CD4-positive, alpha-beta T cell treated with Interleukin-6 at 100 ng/mL for 8 hours (primary cell): ENCODE data around the gene MED23.

Experiments used
- DNase-seq: peaks from one replicate; pipeline ENCODE4 v3.0.0-alpha.2; 2020; ENCODE audit warnings: mixed read lengths, low spot score

The MED23 gene

DNA sequence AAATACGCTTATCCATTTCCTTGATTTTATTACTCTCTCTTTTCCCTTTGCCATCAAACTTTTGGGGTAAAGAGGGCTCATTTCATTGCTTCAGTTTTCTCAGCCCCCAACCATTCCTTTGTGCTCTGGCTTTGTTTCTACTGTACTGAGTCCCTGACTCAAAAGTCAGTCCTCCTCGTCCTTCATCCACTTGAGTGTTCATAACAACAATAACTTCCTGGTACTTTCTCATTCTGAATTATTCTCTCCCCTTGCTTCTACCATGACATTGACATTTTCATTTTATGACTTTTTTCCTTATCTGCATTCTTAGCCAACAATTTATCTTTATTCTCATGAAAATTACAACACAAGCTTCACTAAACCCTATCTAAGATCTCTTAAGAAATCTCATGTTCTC is 10.0 kb upstream of the MED23 start:
- DNase-seq = no peak

DNA sequence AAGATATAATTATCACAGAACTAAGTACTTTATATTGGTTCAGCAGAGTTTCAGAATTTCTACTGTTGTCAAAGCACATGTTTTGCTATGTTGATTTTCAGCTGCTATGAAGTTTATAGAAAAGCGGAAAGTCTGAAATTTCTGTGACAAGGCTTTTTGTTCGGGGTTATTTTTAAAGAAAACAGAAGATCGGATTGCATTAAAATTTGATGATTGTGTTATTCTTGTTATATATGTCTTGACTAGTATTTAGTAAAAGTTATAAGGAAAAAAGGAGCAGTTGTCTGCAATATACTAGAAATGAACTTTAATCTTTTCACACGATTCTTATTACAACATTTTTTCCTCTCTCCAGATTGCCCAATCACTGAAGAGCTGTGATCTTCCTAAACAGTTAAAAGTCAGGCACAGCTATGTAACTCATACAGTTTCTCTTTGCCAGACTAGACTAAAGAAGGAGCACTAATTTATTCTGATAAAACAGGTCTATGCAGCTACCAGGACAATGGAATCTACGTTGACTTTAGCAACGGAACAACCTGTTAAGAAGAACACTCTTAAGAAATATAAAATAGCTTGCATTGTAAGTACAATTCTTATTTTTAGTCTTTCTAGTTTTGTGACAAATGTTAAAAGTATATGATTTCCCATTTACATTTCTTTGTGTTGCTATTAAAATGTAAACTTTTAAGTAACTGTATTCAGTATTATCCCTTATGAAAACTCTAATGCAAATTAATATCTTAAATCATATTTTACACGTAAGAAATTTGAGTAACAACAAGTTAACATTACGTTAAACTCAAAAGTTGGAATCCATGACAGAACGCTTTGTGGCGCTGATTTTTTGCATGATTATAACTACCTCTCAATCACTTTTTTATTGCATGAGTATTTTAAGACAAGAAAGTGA is 9.1 kb upstream of the MED23 start, which contains the start of gene ENPP3:
ENPP3 (plus strand) TSS at position 423 of the 913 bp plus-strand sequence; CDS start at position 506, 83 bp downstream.
- no peak for DNase-seq

DNA sequence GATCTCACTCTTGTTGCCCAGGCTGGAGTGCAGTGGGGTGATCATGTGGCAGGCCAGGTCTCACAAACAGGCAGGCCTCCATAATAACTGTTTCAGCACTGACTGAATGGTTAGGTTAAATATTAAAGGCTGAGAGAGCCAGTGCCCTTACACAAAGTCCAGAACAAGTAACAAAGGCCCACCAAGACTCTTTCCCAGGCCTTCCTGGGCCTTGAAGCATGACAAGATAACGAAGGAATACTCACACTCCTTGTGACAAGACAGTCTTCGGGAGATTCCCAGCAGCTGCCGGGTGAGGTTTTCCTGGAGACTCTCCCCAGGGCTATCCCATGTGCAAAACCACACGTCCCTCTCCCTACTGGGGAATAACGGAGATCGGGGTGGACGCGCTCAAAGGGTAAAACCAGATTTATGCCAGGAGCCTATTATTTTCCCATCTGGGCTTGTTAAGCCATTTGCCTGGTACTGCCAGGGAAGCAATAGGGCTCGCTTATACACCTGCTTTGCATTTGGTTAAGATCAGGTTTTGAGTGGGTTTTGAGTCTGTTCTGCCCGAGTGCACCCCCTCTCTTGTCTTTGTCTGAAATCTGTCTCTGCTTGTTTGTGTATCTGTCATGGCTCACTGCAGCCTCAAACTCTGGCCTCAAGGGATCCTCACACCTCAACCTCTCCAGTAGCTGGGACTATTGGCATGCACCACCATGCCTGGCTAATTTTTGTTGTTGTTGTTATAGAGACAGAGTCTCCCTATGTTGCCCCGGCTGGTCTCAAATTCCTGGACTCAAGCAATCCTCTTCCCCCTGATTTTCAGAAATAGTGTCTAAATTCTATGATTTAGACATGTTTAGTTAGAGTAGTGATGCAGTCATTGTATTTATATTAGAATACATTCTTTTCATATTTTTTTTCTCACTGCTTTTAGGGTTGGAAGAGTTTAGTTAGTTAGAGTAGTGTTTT is 7.6 kb upstream of the MED23 start:
- DNase-seq = no peak

DNA sequence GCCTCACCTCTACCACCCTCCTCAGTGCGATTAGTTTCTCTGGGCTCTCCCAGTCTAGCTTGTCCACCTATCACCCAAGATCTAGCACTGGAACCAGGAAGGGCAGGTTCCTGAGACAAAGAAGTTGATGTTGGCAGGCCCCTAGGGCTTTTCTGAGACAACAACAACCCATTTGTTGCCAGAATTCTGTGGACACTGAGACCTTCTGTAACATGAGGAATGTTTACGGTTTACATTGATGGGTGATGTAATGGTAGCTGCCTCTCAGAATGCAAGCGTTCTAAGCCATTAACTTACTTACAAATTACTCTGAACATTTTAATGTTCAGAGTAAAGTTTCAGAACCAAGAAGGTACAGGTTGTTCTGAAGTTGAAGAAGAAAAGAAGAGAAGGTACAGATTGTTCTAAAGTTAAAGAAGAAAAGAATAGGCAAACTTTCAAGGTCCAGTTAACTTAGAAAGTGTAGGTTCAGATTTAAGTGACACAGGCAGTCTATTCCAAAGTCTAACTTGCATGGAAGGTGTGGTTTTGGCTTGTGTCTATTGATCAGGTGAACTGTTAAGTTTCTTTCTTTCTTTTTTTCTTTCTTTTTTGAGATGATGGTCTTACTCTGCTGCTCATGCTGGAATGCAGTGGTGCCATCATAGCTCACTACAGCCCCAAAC is 3.7 kb upstream of the MED23 start:
- no peak for DNase-seq

DNA sequence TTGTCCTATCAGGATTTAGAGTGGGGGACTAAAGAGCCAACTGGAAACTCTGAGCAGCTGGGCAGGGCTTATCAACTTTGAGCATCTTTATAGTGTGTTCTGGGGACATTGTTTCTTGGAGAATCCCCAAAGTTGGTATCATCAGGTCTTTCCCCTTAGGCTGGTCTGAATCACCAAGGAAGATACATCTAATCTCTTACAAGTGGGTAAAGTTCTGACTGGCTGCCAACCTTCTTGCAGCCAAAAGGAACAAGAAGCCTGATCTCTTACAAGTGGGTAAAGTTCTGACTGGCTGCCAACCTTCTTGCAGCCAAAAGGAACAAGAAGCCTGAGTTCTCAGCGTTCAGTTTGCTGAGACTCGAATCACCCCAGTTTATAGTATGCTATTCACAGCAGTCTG is 1.6 kb upstream of the MED23 start:
- no peak for DNase-seq

DNA sequence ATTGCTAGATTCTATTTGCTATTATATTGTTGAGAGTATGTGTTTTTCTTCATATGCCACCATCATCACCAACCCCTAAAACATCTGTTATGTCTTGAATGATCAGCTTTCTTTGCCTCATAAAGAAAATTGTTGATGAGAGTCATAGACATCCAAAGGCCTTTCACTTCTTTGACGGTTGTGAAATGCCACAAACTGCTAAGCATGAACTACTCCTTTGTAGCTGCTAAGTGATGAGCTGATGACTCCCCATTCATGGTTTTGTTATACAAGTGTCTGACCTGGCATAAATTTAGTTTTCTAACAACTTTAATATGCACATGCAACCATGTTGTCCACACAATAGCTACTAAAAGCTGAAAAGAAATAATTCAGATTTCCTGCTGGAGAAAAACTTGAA is 684 bp upstream of the MED23 start:
- DNase-seq = no peak

DNA sequence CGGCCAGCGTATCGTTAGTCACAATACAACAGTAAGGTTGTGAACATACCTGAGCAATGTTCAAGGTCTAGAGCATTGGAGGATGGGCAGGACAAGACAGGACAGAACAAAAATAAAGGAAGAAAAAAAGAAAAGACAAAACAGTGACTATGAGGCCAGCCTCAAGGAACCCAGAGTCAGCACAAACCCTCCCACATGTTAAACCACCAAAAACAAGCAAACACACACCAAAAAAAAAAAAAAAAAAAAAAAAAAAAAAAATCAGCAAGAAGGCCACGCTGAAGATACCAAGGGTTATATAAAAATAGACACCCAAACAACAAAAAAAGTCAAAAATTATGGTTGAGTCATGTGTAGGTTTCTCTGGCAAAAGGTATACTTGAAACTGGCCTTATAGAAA is 12.8 kb downstream of the MED23 start:
- no peak for DNase-seq

DNA sequence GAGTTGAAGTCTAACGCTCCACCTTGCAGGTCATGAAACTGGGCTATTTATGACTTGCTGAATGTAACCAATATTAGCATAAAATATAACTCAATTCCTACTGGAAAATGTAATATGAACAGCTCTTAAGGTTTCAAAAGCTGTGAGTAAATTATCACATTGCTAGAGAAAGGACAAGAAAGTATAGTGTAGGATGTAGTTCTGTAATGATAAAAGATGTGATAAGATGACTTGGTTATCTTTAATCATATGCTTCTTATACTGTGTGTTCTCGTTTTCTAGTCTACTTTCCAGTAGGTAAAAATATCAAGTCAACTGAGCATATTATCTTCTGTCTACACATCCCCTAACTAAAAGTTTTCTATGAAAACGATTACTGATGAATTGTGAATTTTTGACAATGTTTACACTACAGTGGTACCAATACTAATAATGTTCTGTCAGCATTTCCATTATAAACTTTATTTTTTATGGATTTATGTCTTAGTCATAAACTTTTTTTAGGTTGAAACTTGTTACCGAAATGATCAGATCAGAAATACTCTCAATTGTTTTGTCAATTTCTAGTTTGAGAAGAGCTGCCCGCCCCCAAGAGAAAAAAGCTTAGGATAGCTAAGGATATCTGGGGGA is 14.6 kb downstream of the MED23 start:
- no peak for DNase-seq

DNA sequence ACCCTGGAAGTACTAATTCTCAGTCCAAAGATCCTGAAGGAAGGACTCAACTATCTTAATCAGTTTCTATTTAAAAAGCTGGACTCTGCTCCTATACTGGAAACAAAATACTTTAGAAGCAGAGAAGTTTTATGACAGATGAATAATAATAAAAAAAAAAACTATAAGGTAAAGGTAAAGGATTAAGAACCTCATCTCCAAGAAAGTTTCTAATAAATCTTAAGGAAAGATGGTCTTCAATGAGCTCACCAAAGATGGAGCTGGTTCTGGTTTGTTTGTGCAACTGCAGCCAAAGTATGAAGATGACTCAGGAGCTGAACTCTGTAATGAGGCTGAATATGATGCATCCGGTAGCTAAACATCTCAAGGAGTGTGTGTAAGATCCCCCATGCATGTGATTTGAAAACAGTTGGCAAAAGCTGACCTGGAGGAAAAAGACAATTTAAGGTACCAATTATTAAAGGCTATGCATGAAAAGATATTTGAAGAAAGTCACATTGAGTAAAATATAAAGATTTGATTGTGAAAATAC is 25.2 kb downstream of the MED23 start:
- DNase-seq = no peak

DNA sequence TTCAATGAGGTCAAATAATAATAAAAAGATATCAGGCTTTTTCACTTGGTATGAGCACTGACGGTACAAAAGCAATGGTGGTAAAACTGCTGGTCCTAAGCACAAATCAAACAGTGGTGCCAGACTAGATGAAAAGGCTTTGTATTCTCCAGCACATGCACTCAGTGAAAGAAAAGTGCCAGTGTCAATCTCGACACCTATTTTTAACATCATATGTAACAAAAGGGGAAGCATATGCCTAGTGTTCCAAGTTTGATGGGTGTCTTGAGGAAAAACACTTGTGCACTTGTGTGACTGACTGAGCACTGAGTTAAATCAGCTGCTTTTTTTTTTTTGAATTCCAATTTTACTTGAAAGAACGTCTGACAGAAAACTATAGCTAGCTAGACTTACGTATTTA is 27.3 kb downstream of the MED23 start:
- no peak for DNase-seq

DNA sequence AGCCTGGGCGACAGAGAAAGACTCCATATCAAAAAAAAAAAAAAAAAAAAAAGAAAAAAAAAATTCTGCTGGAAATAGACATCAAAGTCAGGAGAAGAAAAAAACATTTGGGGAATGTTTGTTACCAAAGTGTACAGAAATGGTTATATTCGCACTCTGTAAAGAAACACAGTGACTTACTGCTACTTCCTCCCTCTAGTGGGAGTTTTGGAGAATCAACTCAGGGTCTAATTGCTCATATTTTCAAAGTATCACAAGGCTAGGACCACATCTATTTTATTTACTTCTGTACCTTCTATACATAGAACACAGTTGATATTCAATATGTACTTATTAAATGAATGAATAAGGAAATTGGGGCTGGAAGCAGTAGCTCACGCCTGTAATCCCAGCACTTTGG is 30.6 kb downstream of the MED23 start:
- DNase-seq = no peak

DNA sequence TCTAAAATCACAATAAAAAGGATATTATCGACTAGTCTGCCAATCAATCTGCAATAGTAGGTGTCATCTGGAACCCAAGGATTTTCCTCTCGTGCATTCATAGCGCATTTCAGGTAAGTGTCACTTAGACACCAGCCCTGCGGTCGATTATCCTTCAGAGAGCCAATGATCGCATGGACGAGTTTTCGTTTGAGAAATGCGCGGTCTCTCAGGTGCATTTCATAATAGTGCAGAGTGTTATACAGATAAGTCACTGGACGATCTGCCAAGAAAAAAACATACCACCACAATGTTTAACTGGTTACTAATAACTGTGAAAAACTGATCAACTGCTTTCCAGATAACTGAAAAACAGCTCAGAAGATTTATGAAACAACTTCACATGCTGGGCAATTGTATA is 34.0 kb downstream of the MED23 start:
- no peak for DNase-seq

DNA sequence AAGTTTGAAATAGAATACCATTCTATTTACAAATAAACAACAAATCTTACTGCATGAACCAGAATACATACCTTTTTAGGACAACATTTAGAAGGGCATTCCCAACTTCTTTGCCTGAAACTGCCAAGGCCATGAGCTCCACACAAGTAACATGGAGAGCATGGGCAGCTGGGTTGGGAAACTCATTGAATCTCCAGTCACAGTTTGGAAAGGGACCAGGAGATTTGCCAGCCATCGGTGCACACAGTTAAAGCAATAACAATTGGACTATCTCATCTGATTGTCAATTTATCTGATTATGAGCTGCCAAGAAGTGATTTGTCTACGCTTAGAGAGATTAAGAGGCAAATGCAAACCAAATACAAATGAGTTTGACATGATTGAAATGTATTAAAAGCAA is 35.1 kb downstream of the MED23 start:
- DNase-seq = no peak

DNA sequence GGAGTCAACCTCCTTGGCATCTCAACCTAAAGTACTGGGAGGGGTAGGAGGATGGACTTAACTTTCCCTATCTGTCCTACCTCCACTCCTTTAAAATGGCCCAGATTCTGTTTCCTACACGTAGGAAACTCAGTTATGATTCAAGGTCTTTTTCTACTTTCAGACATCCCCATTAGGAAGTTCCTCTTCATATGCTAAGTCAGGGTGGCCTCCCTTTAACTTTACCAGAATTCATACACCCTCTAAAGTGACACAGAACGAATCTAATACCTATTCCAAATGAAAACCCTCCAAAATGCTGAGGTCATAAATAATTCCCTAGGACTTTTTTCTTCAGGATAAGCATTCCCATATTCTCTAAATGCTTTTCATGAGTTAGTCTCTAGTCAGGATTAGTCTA is 39.4 kb downstream of the MED23 start:
- DNase-seq = no peak

DNA sequence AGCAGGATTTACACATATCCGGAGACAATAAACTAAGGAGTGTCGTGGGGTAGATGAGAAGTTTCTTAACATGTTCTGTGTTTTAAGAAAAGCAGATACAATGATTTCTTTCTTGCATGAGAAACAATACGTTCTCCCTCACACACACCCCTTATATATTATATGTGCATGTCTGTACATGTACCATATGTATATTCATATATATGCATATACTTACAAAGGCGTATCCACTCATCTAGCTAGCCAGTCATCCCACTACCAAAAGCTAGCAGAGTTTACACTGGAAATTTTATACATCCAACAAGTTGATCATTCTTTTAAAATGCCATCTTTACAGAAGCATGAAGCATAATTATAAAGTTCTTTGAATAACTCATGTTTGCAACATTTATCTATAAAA is 40.1 kb downstream of the MED23 start:
- no peak for DNase-seq

DNA sequence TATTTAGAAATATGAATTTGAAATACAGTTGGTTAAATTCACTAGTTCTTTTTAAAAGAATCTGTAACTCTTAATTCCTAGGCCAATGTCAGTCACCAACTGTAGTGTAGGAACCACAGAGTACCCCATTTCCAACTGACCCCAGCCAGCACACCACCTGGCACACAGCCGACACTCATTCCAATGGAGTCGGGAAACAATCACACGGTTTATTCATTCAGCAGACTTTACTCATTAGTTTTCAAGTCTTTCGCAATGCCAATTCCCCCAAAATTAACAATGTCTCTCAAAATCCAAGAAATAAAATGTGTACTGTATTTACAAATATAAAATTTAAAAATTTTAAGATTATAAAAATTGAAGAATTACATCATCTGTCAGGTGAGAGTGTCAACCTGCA is 41.5 kb downstream of the MED23 start:
- DNase-seq = no peak

DNA sequence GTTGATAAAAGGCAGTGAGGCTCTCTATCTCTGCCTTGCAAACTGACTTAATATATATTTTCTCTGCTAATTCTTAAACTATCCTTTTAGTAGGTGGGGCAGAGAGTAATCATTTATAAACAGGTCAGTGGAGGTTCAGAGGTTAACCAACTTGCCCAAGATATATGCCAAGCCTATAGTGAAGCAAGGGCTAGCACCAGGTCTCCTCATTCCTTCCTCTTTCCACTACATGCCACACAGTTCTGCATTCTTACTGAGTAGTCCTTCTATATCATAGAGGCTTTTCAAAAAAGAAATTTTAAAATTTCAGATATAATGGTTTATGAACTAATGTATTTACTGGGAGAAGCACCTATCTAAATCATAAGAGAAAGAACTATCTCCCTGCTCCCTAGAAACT is 46.5 kb downstream of the MED23 start:
- no peak for DNase-seq

DNA sequence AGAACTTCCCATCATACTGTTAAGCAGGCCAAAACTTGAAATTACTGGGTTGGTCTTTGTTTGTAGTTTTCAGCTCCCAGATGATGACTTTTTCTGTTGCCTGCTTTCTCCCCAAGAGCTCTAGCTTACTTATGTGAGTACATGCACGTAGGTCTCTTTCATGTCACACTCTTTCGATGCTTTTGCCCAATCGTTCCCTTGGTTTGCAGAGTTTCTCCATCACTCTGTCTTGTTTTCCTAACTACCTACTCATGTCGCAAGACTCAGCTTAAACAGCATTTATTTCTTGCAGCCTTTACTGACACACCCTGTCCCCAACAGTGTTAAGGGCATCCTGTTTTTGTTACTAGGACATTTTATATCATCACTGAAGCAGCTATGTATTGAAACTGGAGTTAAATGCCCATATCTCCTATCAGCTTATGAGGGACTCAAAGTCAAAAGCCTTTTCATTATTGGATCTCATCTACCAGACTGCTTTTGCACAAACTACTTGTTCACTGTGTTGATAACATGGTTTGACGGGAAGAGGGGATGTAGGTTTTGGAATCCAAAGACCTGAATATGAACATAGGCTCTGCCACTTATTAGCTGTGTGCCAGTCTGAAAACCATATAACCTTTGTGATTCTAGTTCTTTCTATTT is 52.1 kb downstream of the MED23 start:
- DNase-seq = no peak

DNA sequence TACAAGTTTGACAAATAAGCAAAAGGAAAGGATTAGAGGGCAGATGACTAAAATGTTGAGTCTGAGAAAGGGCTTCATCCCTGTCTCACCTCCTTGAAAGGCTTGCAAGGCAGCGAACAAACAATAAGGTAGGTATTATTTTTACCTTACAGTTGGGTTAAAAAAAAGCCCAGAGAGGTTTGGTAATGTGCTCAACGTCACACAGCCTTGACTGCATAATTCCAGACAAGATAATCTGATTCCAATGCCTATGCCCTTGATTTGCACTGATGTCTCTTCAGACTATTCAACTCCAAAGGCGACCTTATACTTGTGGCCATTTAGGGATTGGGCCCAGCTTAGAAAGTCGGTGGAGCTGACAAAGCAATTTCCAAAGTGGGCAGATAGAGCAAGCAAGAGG is 53.4 kb downstream of the MED23 start:
- no peak for DNase-seq

DNA sequence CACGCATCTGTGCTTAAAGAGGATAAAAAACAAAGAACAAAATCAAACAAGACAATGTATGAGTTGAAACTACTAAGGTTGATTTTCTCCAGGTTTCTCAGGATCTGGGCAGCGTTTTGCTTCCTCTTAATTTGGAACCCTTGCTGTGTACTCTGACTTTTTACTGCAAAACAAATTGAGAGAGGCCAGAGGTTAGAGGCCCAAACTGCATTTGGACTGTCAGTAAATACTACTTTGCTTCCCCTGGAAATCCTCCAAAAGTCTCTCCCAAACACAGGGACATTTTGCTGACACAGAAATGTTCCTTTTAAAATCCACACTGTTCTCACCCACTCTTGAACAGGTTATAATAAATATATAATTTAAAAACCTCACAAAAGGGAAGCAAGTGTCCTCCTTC is 53.9 kb downstream of the MED23 start:
- DNase-seq = no peak
